GM21717 (cell line): ENCODE measurements around the gene EXOSC2.

Experiments
- ATAC-seq: cut with Tn5 transposase; IDR thresholded peaks from one replicate; pipeline ENCODE4 v1.9.1; 2021; ENCODE audit warnings: mild to moderate bottlenecking, moderate library complexity; ENCODE audit not compliant: unreplicated experiment

EXOSC2 gene

DNA sequence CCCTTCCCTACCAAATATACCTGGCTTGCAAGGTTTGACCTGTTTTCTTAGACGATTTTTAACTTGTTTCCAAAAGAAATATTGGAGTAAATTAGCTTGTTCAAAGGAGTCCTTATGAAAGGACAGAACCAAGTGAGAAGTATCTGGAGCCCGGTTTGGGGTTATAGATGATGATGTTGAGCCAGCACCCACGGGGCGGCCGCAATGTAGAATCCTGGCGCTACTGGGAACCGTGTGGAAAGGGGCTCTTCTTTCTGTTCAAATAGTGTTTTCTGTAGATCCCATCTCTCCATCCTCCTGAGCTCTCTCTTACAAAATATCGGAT lies 517 bp upstream of the EXOSC2 start:
- no peak for ATAC-seq

DNA sequence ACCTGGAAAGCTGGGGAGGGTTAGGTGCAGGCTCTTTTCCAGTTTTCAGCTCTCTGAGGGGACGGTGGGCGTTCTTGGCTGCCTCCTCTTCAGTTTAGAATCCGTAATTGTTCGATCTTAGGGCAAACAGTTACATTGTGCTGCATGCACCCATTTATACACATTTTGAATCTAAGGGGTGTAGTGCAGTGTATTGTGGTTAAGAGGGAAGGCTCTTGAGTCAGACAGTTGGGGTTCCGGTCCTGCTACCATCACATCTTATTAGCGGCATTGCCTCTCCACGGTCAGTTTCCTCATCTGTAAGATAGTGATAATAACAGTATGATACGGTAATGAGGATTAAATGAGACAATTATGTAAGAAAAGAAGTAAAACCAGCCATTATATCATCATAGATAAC lies 625 bp downstream of the EXOSC2 start:
- ATAC-seq: no peak

DNA sequence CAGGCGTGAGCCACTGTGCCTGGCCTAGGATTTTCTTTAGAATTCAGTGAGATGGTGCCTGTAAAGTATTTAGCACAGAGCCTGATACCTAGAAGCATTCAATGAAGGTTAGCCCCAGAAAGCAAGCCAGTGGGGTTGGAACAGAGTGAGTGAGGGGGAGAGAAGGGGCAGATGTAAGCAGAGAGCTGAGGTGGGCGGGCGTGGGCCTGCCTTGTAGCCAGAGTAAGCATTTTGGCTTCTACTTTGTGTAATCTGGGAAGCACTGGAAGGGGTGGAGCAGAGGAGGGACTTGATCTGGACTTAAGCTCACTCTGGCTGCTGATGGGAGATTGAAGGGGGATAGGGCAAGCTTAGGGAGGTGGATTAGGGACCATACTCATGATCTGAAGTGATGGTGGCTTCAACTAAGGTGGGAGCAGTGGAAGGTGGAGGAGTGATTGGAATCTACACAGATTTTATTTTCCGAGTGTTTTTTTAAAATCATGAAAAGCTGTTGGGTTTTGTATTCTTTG lies 2.6 kb downstream of the EXOSC2 start:
- ATAC-seq: no peak

DNA sequence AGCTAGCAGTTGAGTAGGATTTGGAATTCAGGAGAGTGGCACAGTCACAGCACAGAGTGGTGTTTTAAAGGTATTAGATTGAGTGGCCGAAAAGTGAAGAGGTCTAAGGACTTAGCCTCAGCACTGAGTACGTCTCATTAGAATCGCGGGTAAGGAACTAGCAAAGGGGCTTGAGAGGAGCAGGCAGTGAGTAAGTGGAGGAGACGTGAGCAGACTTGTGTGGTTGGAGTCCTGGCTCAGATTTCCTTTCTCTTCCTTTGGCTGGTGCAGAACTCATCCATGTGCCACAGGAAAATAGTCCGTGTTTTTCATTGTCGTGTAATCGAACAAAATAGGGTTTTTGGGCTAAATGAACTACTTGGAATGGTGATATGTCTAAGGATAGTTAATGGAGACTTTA lies 3.4 kb downstream of the EXOSC2 start:
- no peak for ATAC-seq

DNA sequence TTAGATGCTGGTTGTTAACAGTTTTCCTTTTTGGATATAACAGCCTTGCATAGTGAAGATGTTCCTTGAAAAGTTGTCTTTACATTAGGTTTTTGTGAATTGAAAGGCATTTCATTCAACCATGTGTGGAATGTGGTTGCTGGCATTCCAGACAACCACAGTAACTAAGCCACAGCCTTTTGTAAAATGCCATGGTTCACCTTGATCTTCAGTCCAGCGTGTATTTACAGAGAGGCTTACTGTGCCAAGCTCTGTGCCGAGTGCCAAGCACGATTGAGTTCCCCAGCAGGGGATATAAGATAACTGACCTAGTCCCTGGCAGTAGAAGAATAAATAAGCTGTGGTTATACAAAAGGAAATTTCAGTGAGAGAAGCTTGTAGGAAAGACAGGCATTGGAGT lies 4.9 kb downstream of the EXOSC2 start:
- ATAC-seq: no peak

DNA sequence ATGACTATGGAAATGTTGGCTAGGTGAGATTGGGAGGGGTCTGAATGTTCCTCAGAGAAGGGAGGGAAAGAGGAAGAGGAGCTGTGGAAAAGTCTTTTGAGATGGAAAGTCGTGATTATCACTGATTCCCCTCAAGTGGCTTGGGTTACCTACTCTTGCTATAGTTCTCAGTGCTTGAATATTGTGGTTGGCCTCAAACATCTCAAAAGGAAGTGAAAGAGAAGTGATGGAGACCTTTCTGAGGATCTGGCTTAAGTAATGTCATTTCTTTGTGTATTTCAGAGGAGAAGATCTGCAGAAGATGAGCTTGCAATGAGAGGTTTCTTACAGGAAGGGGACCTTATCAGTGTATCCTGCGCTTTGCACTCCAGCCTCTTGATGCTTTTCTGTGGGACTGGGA lies 5.5 kb downstream of the EXOSC2 start:
- no peak for ATAC-seq

DNA sequence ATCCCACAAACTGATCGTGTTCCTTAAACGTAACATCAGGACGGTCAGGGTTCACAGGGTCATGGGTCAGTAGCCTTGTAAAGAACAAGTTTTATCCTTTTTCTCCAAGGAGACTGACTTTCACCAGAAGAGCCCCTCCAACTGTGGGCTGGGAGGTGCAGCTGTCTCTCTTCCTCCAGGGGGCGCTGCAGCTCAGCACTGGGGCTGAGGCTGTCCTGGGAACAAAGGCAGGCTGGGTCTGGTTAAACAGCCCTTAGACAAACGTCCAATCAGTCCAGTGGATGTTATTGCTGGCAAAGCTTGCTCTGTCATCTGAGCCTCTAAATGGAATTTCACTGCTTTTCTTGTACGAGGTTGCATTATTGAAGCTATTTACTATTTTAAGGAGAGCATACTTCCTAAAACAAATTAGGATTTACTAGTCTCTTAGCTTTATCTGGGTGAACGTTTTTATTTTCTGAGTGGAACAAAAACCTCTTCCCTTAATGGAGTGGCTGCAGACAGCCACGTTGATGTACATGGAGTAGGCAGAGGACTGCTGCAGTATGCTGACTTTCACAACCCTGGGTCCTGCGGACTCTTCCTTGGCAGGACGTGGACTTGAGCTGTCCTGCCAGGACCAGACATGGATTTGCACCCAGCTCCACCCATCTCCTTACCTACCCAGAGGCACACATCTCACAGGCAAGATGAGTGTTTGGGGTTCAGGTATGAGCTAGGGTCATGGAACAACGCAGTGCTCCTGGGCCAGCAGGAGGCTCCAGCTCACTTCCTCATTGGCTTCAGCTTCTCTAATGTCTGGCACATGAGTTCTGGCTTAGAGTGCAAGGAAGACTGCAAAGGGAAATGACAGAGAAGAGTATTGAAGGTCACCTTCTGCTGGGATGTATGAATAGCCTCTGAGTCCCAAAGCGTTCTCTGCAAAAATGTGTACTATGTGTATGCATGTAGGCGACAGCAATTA lies 7.8 kb downstream of the EXOSC2 start:
- no peak for ATAC-seq

DNA sequence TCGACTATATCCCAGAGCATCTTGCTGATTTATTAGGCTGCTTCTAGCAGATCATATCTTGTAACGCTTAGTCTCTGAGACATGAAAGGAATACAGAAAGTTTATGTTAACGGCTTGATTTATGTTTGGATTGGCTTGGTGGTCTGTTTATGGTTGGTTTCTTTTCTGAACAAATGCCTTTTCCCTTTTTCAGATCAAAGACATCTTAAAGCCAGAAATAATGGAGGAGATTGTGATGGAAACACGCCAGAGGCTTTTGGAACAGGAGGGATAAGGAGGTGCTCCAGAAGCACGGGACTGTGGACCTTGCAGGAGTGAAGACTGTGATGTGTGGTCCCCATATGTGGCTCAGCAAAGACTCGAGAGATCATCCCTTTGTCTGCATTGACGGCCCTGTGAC lies 9.9 kb downstream of the EXOSC2 start:
- no peak for ATAC-seq

DNA sequence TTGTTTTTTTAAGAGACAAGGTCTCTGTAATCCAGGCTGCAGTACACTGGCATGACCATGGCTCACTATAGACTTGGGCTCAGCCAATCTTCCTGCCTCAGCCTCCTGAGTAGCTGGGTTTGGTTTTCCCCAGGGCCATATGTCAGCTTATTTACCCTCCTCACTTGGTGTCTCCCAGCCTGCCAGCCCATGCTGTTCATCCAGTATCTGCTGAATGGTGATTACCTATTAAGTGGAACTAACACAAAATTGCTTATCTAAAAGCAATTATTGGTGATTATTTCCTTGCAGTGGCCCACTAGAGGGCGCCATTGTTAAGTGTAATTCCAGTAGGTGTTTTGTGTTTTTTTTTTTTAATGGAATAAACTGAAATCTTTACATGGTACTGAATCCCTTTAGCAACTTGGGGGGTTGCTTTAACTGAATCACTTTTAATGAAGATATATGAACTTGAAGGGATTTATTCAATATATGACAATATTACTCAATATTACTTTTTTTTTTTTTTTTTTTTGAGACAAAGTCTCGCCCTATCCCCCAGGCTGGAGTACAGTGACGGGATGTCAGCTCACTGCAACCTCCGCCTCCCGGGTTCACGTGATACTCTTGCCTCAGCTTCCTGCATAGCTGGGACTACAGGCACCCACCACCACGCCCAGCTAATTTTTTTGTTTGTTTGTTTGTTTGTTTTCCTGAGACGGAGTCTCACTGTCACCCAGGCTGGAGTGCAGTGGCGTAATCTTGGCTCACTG lies 13.8 kb downstream of the EXOSC2 start:
- ATAC-seq: no peak

DNA sequence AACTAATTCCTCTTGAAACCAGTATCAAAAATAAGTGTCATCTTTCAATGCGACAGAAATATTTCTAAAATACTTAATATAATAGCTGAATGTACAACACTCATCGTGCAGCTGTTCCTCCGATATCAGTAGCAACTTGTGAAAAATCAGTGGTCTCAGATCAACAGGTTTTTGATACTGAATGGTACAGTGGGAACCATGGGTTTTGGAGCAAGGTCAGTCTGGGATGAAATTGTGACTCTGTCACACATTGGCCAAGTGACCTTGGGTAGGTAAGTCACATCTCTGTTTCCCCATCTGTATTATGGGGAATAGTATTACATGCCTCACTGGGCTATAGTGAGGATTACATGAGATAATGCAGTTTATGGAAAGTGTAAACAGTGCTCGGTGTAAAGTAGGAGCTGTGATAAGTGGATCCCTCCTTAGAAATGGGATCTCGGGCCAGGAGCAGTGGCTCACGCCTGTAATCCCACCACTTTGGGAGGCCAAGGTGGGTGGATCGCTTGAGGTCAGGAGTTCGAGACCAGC lies 17.3 kb downstream of the EXOSC2 start:
- no peak for ATAC-seq

DNA sequence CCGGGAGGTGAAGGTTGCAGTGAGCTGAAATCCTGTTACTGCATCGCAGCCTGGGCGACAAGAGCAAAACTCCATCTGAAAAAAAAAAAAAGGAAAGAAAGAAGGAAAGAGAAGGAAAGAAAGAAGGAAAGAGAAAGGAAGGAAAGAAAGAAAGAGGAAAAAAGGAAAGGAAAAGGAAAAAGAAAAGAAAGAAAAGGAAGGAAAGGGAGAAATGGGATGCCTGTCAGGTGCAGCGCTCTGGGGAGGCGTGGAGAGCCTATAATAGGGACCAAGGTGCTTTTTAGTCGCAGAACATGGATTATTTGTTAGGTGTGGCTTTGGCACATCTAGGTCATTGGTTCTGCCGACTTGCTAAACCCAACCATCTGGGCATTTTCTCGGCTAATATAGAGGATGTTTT lies 17.9 kb downstream of the EXOSC2 start:
- ATAC-seq: no peak

DNA sequence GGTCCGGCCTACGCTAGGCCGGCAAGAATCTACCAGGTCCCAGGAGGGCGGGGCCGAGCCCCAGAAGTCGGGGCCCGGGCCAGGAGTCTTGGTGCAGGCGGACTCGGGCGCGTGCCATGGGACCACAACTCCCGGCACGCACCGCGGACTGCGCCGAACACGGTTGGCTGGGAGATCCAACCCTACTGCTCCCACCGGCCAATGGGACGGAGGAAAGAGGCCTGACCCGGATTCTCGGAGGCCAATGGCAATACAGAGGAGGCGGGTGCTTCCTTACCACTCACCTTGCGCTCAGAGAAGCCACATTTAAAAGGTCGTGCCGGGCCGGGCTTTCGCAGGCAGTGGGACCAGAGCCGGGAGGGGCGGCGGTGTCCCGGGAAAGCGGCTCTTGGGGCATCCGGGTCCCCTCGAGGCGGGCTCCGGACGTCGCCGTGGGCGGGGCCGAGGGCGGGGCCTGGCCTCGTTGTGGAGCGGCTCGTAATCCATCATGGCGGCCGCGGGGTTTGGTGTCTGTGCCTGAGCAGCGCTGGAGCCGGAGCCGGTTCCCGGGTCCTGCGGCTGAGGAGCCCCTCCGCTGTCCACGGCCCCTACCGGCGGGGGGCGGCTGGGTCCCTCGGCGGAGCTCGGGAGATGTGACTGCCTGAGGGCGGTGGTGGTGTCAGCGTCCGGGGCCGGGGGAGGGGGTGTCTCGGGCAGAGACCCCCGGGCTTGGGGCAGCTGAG lies 19.1 kb downstream of the EXOSC2 start:
- ATAC-seq: peak; percentile 94

DNA sequence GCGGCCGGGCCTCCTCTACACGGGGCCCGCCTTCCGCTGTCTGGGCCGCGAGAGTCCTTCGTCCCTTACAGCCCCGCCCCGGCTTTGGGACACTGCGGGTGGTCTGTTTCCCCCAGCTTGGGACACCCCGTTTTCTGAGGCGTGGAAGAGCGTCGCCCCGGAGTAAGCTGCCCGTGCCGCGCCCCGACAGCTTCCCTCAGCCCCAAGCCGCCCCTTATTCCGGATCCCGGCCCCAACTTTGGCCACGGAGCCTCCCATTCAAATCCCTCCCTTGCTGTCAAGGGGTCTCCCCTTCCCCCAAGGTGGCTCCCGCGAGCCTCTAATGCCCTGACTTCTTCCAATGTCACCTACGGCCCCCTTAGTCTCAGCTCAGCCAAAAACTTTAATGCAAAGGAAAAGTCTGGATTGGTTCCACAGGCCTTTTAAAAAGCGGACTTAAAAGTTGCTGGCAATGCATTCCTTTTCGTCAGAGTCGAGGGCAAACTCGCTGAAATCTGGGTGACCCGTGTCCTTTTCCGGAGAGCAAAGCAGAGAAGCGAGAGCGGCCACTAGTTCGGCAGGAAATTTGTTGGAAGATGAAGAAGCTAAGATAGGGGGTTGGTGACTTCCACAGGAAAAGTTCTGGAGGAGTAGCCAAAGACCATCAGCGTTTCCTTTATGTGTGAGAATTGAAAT lies 19.8 kb downstream of the EXOSC2 start:
- no peak for ATAC-seq

DNA sequence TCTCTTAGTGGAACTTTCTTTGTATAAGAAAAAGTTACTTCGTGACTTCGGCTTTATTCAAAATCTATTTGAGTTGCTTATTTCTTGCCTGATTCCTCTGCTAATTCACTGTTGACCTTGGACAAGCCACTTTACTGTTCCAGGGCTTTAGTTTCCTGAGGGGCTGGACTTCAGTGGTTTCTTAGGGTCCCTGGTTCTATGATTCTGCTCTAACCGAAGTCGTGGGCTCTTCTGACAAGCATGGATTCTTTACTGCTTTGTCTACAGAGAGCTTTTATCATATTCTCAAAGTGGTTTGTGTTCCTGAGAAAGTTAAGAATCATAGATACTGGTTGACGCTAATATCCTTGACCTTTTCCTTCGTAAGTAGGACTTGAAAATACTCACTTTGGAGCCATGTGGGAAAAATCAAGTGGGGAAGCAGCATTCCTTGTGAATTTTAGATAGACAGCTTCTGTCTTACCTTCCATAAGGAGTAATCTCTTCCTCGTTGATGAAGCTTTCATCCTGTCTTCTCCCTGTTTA lies 21.1 kb downstream of the EXOSC2 start:
- no peak for ATAC-seq

DNA sequence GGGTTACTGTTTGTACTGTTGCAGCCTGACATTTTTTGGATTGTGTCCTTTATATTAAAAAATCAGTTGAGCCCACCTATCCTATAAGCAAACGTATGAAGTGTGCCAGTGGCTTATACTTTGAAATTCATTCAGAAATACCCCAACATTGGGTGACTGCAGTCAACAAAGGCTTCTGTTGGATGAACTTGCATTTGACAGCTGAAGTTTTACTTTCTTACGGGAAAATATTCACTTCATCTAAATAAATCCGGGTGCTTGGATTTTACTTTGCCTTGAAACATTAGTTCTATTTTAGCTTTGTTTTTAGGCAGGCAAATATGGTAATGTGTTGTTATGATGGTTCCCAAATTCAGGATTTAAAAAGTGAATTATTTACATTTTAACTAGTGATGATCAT lies 21.7 kb downstream of the EXOSC2 start:
- ATAC-seq: no peak

DNA sequence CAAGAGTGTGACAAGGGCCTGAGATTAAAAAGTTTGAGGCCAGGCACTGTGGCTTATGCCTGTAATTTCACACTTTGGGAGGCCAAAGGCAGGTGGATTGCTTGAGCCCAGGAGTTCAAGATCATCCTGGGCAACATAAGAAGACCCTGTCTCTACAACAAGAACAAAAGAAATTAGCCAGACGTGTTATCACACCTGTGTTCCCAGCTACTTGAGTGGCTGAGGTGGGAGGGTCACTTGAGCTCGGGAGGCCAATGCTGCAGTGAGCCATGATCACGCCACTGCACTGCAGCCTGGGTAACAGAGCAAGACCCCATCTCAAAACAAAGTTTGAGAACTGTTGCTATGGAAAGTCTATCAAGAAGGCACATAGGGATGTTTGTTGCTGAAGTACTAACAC lies 25.0 kb downstream of the EXOSC2 start:
- no peak for ATAC-seq

DNA sequence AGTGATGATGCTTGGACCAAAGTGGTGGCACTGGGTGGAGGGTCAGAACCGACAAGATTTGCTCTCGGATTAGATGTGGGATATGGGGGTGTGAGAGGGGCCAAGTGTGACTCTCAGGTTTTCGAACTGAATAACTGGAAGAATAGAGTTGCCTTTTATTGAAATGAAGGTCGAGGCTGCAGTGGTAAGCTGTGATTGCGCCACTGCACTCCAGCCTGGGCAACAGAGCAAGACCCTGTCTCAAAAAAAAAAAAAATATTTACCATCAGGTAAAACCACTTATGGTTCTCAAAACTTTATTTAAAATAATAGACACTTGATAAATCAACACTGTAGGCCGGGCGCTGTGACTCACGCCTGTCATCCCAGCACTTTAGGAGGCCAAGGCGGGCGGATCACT lies 27.2 kb downstream of the EXOSC2 start:
- no peak for ATAC-seq

DNA sequence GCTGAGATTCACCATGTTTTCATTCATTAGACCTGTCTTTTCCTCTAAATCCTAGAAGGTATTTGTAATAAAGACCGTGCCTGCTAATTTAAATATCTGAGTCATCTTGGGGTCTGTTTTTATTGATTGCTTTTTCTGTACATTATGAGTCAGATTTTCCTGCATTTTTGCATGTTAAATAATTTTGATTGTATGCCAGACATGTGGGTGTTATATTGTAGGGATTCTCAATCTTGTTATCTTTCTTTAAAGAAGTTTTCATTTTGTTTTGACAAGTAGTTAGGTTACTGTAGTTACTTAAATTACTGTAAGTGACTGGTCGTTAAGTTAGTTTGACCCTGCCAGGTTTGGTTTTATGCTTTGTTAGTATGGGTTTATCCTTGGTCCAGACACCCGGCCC lies 35.1 kb downstream of the EXOSC2 start:
- no peak for ATAC-seq

DNA sequence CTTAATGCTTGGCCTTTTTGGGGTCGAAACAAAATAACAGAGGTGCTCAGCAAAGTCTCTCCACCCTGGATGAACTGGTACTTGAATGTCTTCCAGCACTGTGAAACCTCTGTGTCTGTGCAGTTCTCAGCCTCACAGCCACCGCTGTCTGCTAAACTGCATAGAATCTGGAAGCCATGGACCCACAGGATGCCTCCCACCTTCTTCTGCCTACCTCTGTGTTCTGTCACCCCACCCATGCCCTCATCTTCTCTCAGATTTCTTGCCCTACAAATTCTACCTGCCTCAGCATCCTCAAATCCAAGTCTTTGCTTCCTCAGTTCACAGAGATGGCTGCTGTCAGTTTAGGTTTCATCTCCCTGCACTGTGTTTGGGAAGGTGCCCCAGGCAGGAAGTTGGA lies 35.6 kb downstream of the EXOSC2 start:
- ATAC-seq: no peak

DNA sequence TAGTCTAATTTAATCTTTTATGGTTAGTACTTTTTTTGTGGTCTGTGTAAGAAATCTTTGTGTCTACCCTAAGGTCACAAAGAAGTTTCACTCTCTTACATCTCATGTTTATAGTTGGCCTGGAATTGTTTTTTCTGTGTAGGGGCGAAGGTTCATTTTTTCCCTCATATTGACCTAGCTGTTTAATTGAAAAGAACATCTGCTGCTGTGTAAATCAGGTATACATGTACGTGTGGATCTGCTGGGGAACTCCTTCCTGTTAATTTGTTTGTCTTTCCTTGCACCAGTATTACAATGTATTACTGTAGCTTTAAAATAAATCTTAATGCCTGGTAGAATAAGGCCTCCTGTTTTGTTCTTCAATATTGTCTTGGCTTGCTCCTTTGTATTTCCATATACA lies 37.8 kb downstream of the EXOSC2 start:
- no peak for ATAC-seq
